ENCODE measurements around the gene C2CD2. TPM values are rescaled to one million over a fixed set of nuclear protein-coding genes. Genes with fewer than 3 reads are reported as not detected.

Gene C2CD2
- total RNA-seq, 1 experiment from 2014 or later, result 50.4 TPM

GRCh38 chr21:41987310-41987709, 33.5 kb upstream of the C2CD2 start:
- POLR2A ChIA-PET (ENCODE audit: unreplicated experiment), result no interaction called here
- intact Hi-C loops (cut with micrococcal nuclease), result no loop called here
- no TSS peak for BruUV-seq (replicated peaks)
- ATAC-seq (no peak), DNase-seq (no peak)
- H3K27me3 ChIP-seq (ENCODE audit: low read length), result no peaks in the 10 kb centered on the region
- no peaks in the 10 kb centered on the region for H3K4me1 ChIP-seq (ENCODE audit: insufficient read depth, low read length)
- no peak overlapping the region for H3K9ac ChIP-seq (ENCODE audit: low read length)
- H3K9me2 ChIP-seq (replicated peaks; ENCODE audit: low read length), result no peaks in the 10 kb centered on the region
- no peak overlapping the region for H3K27ac ChIP-seq (ENCODE audit: low read length)
- no peak overlapping the region for H3K4me3 ChIP-seq (ENCODE audit: low read length)
- H2AFZ ChIP-seq (ENCODE audit: low read length), result no peak overlapping the region
- no peaks in the 10 kb centered on the region for H4K20me1 ChIP-seq (ENCODE audit: low read length)
- no peaks in the 10 kb centered on the region for H3K79me2 ChIP-seq (ENCODE audit: low read length)
- H3K4me2 ChIP-seq (ENCODE audit: low read length), result no peak overlapping the region
- H3F3A ChIP-seq (ENCODE audit: low read length, unreplicated experiment), result no peaks in the 10 kb centered on the region
- H3K36me3 ChIP-seq (ENCODE audit: low read depth, low read length), result peaks cover 3% of the 10 kb centered on the region
- H3K9me3 ChIP-seq (ENCODE audit: low read length), result no peaks in the 10 kb centered on the region
- CTCF ChIA-PET, result no interaction called here
- TF ChIP-seq, protein P1, sequence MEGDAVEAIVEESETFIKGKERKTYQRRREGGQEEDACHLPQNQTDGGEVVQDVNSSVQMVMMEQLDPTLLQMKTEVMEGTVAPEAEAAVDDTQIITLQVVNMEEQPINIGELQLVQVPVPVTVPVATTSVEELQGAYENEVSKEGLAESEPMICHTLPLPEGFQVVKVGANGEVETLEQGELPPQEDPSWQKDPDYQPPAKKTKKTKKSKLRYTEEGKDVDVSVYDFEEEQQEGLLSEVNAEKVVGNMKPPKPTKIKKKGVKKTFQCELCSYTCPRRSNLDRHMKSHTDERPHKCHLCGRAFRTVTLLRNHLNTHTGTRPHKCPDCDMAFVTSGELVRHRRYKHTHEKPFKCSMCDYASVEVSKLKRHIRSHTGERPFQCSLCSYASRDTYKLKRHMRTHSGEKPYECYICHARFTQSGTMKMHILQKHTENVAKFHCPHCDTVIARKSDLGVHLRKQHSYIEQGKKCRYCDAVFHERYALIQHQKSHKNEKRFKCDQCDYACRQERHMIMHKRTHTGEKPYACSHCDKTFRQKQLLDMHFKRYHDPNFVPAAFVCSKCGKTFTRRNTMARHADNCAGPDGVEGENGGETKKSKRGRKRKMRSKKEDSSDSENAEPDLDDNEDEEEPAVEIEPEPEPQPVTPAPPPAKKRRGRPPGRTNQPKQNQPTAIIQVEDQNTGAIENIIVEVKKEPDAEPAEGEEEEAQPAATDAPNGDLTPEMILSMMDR (conservative IDR thresholded peaks at IDR 0.05; ENCODE audit: low read depth, low read length), result no peak
- no peak for TF ChIP-seq EZH2phosphoT487 (IDR thresholded peaks at IDR 0.05; ENCODE audit: borderline replicate concordance, low read length)
- TF ChIP-seq EZH2 (IDR thresholded peaks at IDR 0.05; ENCODE audit: low read length, unreplicated experiment), result no peak

GRCh38 chr21:41985662-41986416, 32.0 kb upstream of the C2CD2 start:
- Histone ChIP-seq H2AFZ (ENCODE audit: low read length) (no peak overlapping the region), H3K36me3 (ENCODE audit: low read depth, low read length) (no peaks in the 10 kb centered on the region), H4K20me1 (ENCODE audit: low read length) (no peaks in the 10 kb centered on the region), H3K27me3 (ENCODE audit: low read length) (no peaks in the 10 kb centered on the region), H3K79me2 (ENCODE audit: low read length) (no peaks in the 10 kb centered on the region), H3K9me2 (replicated peaks; ENCODE audit: low read length) (no peaks in the 10 kb centered on the region), H3K4me3 (ENCODE audit: low read length) (no peak overlapping the region), H3K9ac (ENCODE audit: low read length) (no peak overlapping the region), H3K9me3 (ENCODE audit: low read length) (no peaks in the 10 kb centered on the region), H3F3A (ENCODE audit: low read length, unreplicated experiment) (no peaks in the 10 kb centered on the region), H3K4me1 (ENCODE audit: insufficient read depth, low read length) (no peaks in the 10 kb centered on the region), H3K4me2 (ENCODE audit: low read length) (no peak overlapping the region), H3K27ac (ENCODE audit: low read length) (no peak overlapping the region)
- CTCF ChIA-PET, result no interaction called here
- TF ChIP-seq EZH2phosphoT487 (IDR thresholded peaks at IDR 0.05; ENCODE audit: borderline replicate concordance, low read length) (no peak), EZH2 (IDR thresholded peaks at IDR 0.05; ENCODE audit: low read length, unreplicated experiment) (no peak)
- TF ChIP-seq, protein P1 (conservative IDR thresholded peaks at IDR 0.05; ENCODE audit: low read depth, low read length), result no peak
- no peak for ATAC-seq
- BruUV-seq (replicated peaks), result no TSS peak
- no peak for DNase-seq
- intact Hi-C loops (cut with micrococcal nuclease), result no loop called here
- POLR2A ChIA-PET (ENCODE audit: unreplicated experiment), result no interaction called here

DNA sequence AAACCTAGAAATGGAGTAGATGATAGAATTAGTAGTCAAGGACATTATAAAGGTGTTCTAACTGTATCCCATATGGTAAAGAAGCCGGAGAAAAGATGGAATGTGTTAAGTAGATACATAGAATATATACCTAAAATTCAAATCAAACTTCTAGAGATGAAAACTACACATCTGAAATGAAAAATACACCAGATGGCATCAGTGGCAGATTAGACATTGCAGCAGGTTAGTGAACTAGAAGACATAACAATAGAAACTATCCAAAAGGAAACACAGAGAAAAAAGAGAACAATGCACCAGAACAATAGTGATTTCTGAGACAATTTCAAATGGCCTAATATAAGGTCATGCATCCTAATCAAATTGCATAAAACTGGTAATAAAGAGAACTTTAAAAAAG, 29.4 kb upstream of the C2CD2 start:
- no peaks in the 10 kb centered on the region for H3K9me3 ChIP-seq (ENCODE audit: low read length)
- ATAC-seq (no peak), DNase-seq (no peak)
- no peaks in the 10 kb centered on the region for H3K27me3 ChIP-seq (ENCODE audit: low read length)
- no peak overlapping the region for H3K9ac ChIP-seq (ENCODE audit: low read length)
- H3K9me2 ChIP-seq (replicated peaks; ENCODE audit: low read length), result no peaks in the 10 kb centered on the region
- no peak overlapping the region for H3K4me2 ChIP-seq (ENCODE audit: low read length)
- no peaks in the 10 kb centered on the region for H3F3A ChIP-seq (ENCODE audit: low read length, unreplicated experiment)
- H3K36me3 ChIP-seq (ENCODE audit: low read depth, low read length), result no peaks in the 10 kb centered on the region
- no peaks in the 10 kb centered on the region for H3K79me2 ChIP-seq (ENCODE audit: low read length)
- no TSS peak for BruUV-seq (replicated peaks)
- H3K27ac ChIP-seq (ENCODE audit: low read length), result no peak overlapping the region
- CTCF ChIA-PET, result no interaction called here
- H4K20me1 ChIP-seq (ENCODE audit: low read length), result no peaks in the 10 kb centered on the region
- POLR2A ChIA-PET (ENCODE audit: unreplicated experiment), result no interaction called here
- no peak overlapping the region for H3K4me3 ChIP-seq (ENCODE audit: low read length)
- TF ChIP-seq EZH2 (IDR thresholded peaks at IDR 0.05; ENCODE audit: low read length, unreplicated experiment) (no peak), EZH2phosphoT487 (IDR thresholded peaks at IDR 0.05; ENCODE audit: borderline replicate concordance, low read length) (no peak)
- TF ChIP-seq, protein P1 (conservative IDR thresholded peaks at IDR 0.05; ENCODE audit: low read depth, low read length), result no peak
- intact Hi-C loops (cut with micrococcal nuclease), result no loop called here
- no peak overlapping the region for H2AFZ ChIP-seq (ENCODE audit: low read length)
- 0 out of 2 replicates have a peak, but pooled peaks cover 6% of the 10 kb centered on the region for H3K4me1 ChIP-seq (ENCODE audit: insufficient read depth, low read length)

All from PC-3 (cell line).